Thyroid gland (tissue), 4 donors: ENCODE data around the gene HPCA. TPM values are rescaled to one million over a fixed set of nuclear protein-coding genes. Genes with fewer than 3 reads are reported as not detected.

Experiments used
- DNase-seq, 2 donors: peaks; one replicate each; pipeline ENCODE4 v3.0.0-alpha.2; 2019
- H3K27ac ChIP-seq, 3 donors: fragments of 200-600 bp; sonication (generic); 1 replicate in 2 of 3; 2 replicates in 1 of 3; pipeline ENCODE4 v1.5.1; 2016 to 2019; ENCODE audit warnings: mild to moderate bottlenecking in 1 of 3, moderate library complexity in 1 of 3
- H3K27me3 ChIP-seq: fragments of 200-600 bp; sonication (generic); one replicate; pipeline ENCODE4 v1.5.1; 2019
- H3K36me3 ChIP-seq, 2 donors: fragments of 200-600 bp; sonication (generic); one replicate each; pipeline ENCODE4 v1.5.1; 2016 to 2019
- H3K4me1 ChIP-seq, 2 donors: fragments of 200-600 bp; sonication (generic); one replicate each; pipeline ENCODE4 v1.5.1; 2017 to 2019
- H3K4me3 ChIP-seq, 3 donors: fragments of 200-600 bp; sonication (generic); replicated peaks in 1 of 3; 1 replicate in 2 of 3; 2 replicates in 1 of 3; pipeline ENCODE4 v1.5.1; 2016; ENCODE audit warnings: mild to moderate bottlenecking in 1 of 3
- H3K9me3 ChIP-seq: fragments of 200-600 bp; sonication (generic); one replicate; pipeline ENCODE4 v1.5.1; 2017
- CTCF ChIP-seq, 6 experiments: fragments of 200-600 bp in 3 of 6; fragments of 450-650 bp in 3 of 6; sonication (generic) in 3 of 6; IDR thresholded peaks; one replicate each; pipeline ENCODE4 v1.5.1; 2016 to 2019; ENCODE audit warnings: antibody characterized with exemption in 6 of 6, mild to moderate bottlenecking in 2 of 6, inconsistent platforms in 1 of 6, moderate library complexity in 1 of 6
- POLR2A ChIP-seq, 2 donors: fragments of 450-650 bp; IDR thresholded peaks; one replicate each; pipeline ENCODE4 v1.6.1; 2017; ENCODE audit warnings: antibody characterized with exemption in 2 of 2, mild to moderate bottlenecking in 2 of 2, moderate library complexity in 1 of 2
- WGBS, 2 donors: methylation state at CpG; one replicate each; pipeline ENCODE4 v1.1.5; 2017; 5-methylcytosine and 5-hydroxymethylcytosine counted together
- intact Hi-C: fragments of 100-400 bp; cut with DNase I; formaldehyde crosslinking; loops from one replicate; pipeline ENCODE4 v1.15.1; 2023
- total RNA-seq, 4 donors: library from RNA; depleted of rRNA; stranded (reverse); fragments of >200 nt; gene quantifications; one replicate each; pipeline ENCODE4 v1.2.3, GENCODE V29; 2016

HPCA gene
- total RNA-seq, 4 donors from 2014 or later = not detected

- Histone ChIP-seq H3K36me3 (peaks cover 19 to 23% of the 10 kb centered on the region in 2 donors), H3K4me3 (no peak overlapping the region), H3K27me3 (no peaks in the 10 kb centered on the region), H3K27ac (no peak overlapping the region), H3K4me1 (peaks cover 12 to 15% of the 10 kb centered on the region in 2 donors), H3K9me3 (no peaks in the 10 kb centered on the region)
- intact Hi-C loops = no loop called here
- WGBS, 2 donors = 95% methylated on average over 7 of the region's 7 CpGs
- no peak for DNase-seq
- TF ChIP-seq CTCF (IDR thresholded peaks at IDR 0.05) = no peak
- no peak for TF ChIP-seq POLR2A (IDR thresholded peaks at IDR 0.05)
These were observed 27.5 kb upstream of the HPCA start for GRCh38 chr1:32858791-32859190.

- intact Hi-C loops = no loop called here
- peaks cover 16 to 19% of the 10 kb centered on the region in 2 donors for H3K36me3 ChIP-seq
These were observed 26.4 kb upstream of the HPCA start for GRCh38 chr1:32859915-32860314.

GRCh38 chr1:32860566-32860965 lies 25.7 kb upstream of the HPCA start:
- Histone ChIP-seq H3K27me3 (no peaks in the 10 kb centered on the region), H3K4me3 (no peak overlapping the region), H3K9me3 (no peaks in the 10 kb centered on the region), H3K4me1 (peaks cover 14 to 26% of the 10 kb centered on the region in 2 donors), H3K36me3 (peaks cover 11 to 14% of the 10 kb centered on the region in 2 donors), H3K27ac (no peak overlapping the region)
- TF ChIP-seq CTCF (IDR thresholded peaks at IDR 0.05) = no peak
- no peak for TF ChIP-seq POLR2A (IDR thresholded peaks at IDR 0.05)
- intact Hi-C loops = no loop called here
- DNase-seq = no peak

More at GRCh38 chr1:32859915-32860314, 26.4 kb upstream of the HPCA start:
- Histone ChIP-seq H3K4me3 (no peak overlapping the region), H3K9me3 (no peaks in the 10 kb centered on the region), H3K27me3 (no peaks in the 10 kb centered on the region), H3K27ac (no peak overlapping the region), H3K4me1 (peaks cover 14 to 26% of the 10 kb centered on the region in 2 donors)
- no peak for DNase-seq
- TF ChIP-seq CTCF (IDR thresholded peaks at IDR 0.05) (no peak), POLR2A (IDR thresholded peaks at IDR 0.05) (no peak)
- WGBS, 2 donors = 90 to 100% methylated on average over 2 of the region's 2 CpGs

DNA sequence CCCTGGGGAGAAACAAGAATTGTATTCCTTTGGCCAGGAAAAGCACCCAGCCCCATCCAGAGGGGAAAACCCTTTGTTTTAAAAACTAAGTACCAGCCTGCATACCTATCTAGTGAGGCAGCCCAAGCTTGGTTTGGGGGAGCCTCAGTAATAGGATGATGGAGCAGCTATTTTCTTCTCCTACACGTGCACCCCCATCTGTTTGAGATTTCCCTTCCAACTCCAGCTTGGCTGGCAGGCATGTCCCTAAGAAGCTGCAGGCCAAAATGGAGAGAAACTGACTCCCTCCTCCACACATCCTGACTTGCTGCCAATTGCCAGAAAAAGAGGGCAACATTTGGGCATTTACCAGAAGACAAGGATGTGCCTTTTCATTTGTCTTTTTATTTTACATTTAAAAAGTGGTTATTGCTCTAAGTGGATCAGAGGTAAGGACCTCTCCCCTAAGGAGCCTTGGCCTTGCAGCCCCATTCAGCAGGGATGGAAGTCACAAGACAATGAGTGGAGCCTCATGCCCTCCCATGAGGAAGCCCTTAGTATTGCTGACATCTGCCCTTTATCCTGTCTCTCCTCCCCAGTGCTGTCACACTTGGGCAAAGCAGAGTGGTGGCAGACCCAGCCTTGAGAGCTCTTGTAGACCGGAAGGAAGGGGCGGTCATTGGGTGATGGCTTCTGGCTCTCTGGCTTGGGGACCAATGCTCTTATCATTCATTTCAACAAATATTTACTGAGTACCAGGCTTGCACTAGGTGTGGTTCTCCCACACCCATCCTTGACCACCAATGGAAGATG lies 24.2 kb upstream of the HPCA start:
- intact Hi-C loops = no loop called here
- no peak for DNase-seq
- Histone ChIP-seq H3K36me3 (peaks cover 0 to 1% of the 10 kb centered on the region in 2 donors), H3K27me3 (no peaks in the 10 kb centered on the region), H3K4me1 (peaks cover 14 to 26% of the 10 kb centered on the region in 2 donors), H3K9me3 (no peaks in the 10 kb centered on the region), H3K27ac (no peak overlapping the region), H3K4me3 (no peak overlapping the region)
- no peak for TF ChIP-seq CTCF (IDR thresholded peaks at IDR 0.05)
- no peak for TF ChIP-seq POLR2A (IDR thresholded peaks at IDR 0.05)
- 71 to 78% methylated on average over 3 of the region's 3 CpGs for WGBS, 2 donors

DNA sequence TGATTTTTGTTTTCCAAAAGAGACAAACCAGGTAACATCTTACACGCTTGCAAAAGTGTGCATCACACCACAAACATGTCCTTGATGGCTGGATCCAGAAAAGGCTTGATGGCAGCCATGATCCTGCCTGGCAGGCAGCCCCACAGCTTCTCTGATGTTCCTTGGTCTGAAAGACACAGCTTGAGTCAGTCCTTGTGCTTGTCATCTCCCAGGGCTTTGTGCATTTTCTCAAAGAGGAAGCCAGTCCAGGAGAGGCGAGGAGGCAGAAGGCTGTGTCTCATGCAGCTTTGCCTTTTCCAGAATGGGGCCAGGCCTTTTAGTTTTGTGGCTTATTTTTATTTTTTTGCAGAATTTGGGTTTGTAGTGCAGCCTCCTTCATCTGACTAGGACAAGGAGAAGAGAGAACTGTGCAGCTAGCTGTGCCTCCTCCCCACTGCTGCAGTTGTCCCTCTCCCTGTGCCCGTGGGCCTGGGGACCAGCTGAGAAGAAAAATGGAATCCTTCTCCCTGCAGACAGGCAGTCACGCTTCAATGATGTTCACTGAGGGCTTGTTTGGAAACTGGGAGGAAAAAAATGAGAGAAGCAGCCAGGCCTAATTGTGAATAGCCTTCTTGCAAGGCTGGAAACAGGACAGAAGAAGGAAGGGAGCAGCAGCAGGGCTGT lies 22.9 kb upstream of the HPCA start:
- Histone ChIP-seq H3K27me3 (no peaks in the 10 kb centered on the region), H3K36me3 (no peaks in the 10 kb centered on the region), H3K4me1 (peaks cover 14 to 26% of the 10 kb centered on the region in 2 donors), H3K9me3 (no peaks in the 10 kb centered on the region), H3K4me3 (no peak overlapping the region), H3K27ac (peak overlapping the region in 1 of 3 donors; percentile 34)
- TF ChIP-seq CTCF (IDR thresholded peaks at IDR 0.05) = no peak
- TF ChIP-seq POLR2A (IDR thresholded peaks at IDR 0.05) = no peak
- DNase-seq = no peak
- WGBS, 2 donors = 62 to 63% methylated on average over 4 of the region's 4 CpGs
- intact Hi-C loops = no loop called here
